Psoas muscle (tissue), 8 donors: ENCODE data around the gene RTRAF. TPM values are rescaled to one million over a fixed set of nuclear protein-coding genes. Genes with fewer than 3 reads are reported as not detected.

ENCODE experiments used
- ATAC-seq, 4 donors: fragments of 200-7000 bp; cut with Tn5 transposase; one replicate each; pipeline ENCODE4 v1.9.1; 2020; ENCODE audit warnings: moderate library complexity in 3 of 4, mild to moderate bottlenecking in 2 of 4
- DNase-seq, 2 donors: peaks; one replicate each; pipeline ENCODE4 v3.0.0-alpha.2; 2020
- H3K27ac ChIP-seq: fragments of 200-600 bp; one replicate; pipeline ENCODE4 v1.8.0; 2022
- H3K27me3 ChIP-seq, 3 donors: fragments of 200-600 bp in 1 of 3; one replicate each; pipeline versions ENCODE4 v1.6.1 to v1.8.0; 2013 to 2022; ENCODE audit warnings: low read length in 2 of 3, mild to moderate bottlenecking in 2 of 3, moderate library complexity in 1 of 3; ENCODE audit not compliant: insufficient read depth in 3 of 3
- H3K36me3 ChIP-seq, 2 donors: fragments of 200-600 bp in 1 of 2; one replicate each; pipeline versions ENCODE4 v1.6.1 to v1.8.0; 2013 to 2022; ENCODE audit warnings: low read depth in 1 of 2, mild to moderate bottlenecking in 1 of 2, moderate library complexity in 1 of 2; ENCODE audit not compliant: insufficient read depth in 1 of 2
- H3K4me1 ChIP-seq: fragments of 200-600 bp; one replicate; pipeline ENCODE4 v1.8.0; 2022
- H3K4me3 ChIP-seq: fragments of 200-600 bp; one replicate; pipeline ENCODE4 v1.8.0; 2022; ENCODE audit warnings: mild to moderate bottlenecking
- H3K9me3 ChIP-seq: fragments of 200-600 bp; one replicate; pipeline ENCODE4 v1.8.0; 2022
- CTCF ChIP-seq: fragments of 200-600 bp; IDR thresholded peaks from one replicate; pipeline ENCODE4 v1.8.0; 2022; ENCODE audit warnings: antibody characterized with exemption
- WGBS, 3 donors: extraction: QIAGEN DNeasy Blood & Tissue Kit; methylation state at CpG; one replicate each; pipeline versions ENCODE4 v1.1.6 to v1.1.7; 2013; 5-methylcytosine and 5-hydroxymethylcytosine counted together
- intact Hi-C, 2 donors: fragments of 100-400 bp; cut with DNase I; formaldehyde crosslinking; loops; one replicate each; pipeline versions ENCODE4 v1.11.0 to v1.14.2; 2022
- polyA plus RNA-seq, 3 donors: library from polyadenylated mRNA; stranded (reverse); fragments of 200-250 nt; gene quantifications; one replicate each; pipeline ENCODE4 v1.2.3, GENCODE V29; 2013
- total RNA-seq, 4 donors: library from RNA; stranded (reverse); fragmentation: NEBNext Ultra II Directional in 2 of 4; extraction: Animal tissue kit (Norgen Biotek cat#: 25700) in 2 of 4; gene quantifications; one replicate each; pipeline versions ENCODE4 v1.2.1 to v1.2.4, GENCODE V29; 2021 to 2023
- donor health status: healthy with polysubstance abuse.
- donor health status: DM: no; HTN: no; CAD: no; lungs with moderate emphysema.
- donor health status: Bipolar disorder and iron deficiency.
- donor health status: healthy.
- donor health status: DM: yes; HTN: yes; CAD: no.
- donor health status: DM: no; HTN: no; CAD: no.
- donor health status: DM: no; HTN: no; CAD: no.
- donor health status: DM: yes; HTN: yes; CAD: no.

The RTRAF gene
- total and polyA plus RNA-seq, 7 donors: 110 to 174 (median 153) TPM

GRCh38 chr14:52002542-52002941 is 13.2 kb downstream of the RTRAF start:
- H3K9me3 ChIP-seq: no peaks in the 10 kb centered on the region
- no peak overlapping the region for H3K27ac ChIP-seq
- no peak overlapping the region for H3K4me3 ChIP-seq
- TF ChIP-seq CTCF: no peak
- DNase-seq: no peak
- intact Hi-C loops: no loop called here
- 80 to 90% (median 89%) methylated on average over 4 of the region's 4 CpGs for WGBS, 3 donors
- H3K4me1 ChIP-seq: no peaks in the 10 kb centered on the region
- H3K36me3 ChIP-seq: peaks cover 6 to 97% of the 10 kb centered on the region in 2 donors
- ATAC-seq: no peak
- H3K27me3 ChIP-seq: no peaks in the 10 kb centered on the region

GRCh38 chr14:52003324-52003723 is 14.0 kb downstream of the RTRAF start:
- no peak for DNase-seq
- TF ChIP-seq CTCF: no peak

GRCh38 chr14:52005625-52006024 is 16.3 kb downstream of the RTRAF start:
- no peaks in the 10 kb centered on the region for H3K9me3 ChIP-seq
- no peak for TF ChIP-seq CTCF
- H3K4me3 ChIP-seq: no peak overlapping the region
- DNase-seq (no peak), ATAC-seq (no peak)
- H3K4me1 ChIP-seq: no peaks in the 10 kb centered on the region
- peaks cover 11 to 100% of the 10 kb centered on the region in 2 donors for H3K36me3 ChIP-seq
- WGBS, 3 donors: 83 to 90% (median 87%) methylated on average over 2 of the region's 2 CpGs
- no peak overlapping the region for H3K27ac ChIP-seq
- intact Hi-C loops: no loop called here
- no peaks in the 10 kb centered on the region for H3K27me3 ChIP-seq

More at GRCh38 chr14:52003324-52003723, 14.0 kb downstream of the RTRAF start:
- intact Hi-C loops: no loop called here
- H3K27ac ChIP-seq: no peak overlapping the region
- H3K36me3 ChIP-seq: peaks cover 11 to 100% of the 10 kb centered on the region in 2 donors
- H3K27me3 ChIP-seq: no peaks in the 10 kb centered on the region
- H3K4me1 ChIP-seq: no peaks in the 10 kb centered on the region
- H3K4me3 ChIP-seq: no peak overlapping the region
- WGBS, 3 donors: 63 to 80% (median 73%) methylated on average over 3 of the region's 3 CpGs
- ATAC-seq: no peak
- H3K9me3 ChIP-seq: no peaks in the 10 kb centered on the region

GRCh38 chr14:52006361-52006760 is 17.0 kb downstream of the RTRAF start:
- H3K27ac ChIP-seq: no peak overlapping the region
- TF ChIP-seq CTCF: no peak
- no peaks in the 10 kb centered on the region for H3K4me1 ChIP-seq
- ATAC-seq: no peak
- peaks cover 17 to 100% of the 10 kb centered on the region in 2 donors for H3K36me3 ChIP-seq
- no peaks in the 10 kb centered on the region for H3K27me3 ChIP-seq
- 91 to 97% (median 95%) methylated on average over 3 of the region's 3 CpGs for WGBS, 3 donors
- intact Hi-C loops: no loop called here
- no peak for DNase-seq
- no peak overlapping the region for H3K4me3 ChIP-seq
- no peaks in the 10 kb centered on the region for H3K9me3 ChIP-seq

GRCh38 chr14:52007211-52007610 is 17.9 kb downstream of the RTRAF start:
- Histone ChIP-seq H3K27me3 (no peaks in the 10 kb centered on the region), H3K36me3 (peaks cover 20 to 96% of the 10 kb centered on the region in 2 donors), H3K27ac (no peak overlapping the region), H3K4me3 (no peak overlapping the region), H3K9me3 (no peaks in the 10 kb centered on the region), H3K4me1 (no peaks in the 10 kb centered on the region)
- no peak for DNase-seq
- ATAC-seq: no peak
- no peak for TF ChIP-seq CTCF
- intact Hi-C loops: no loop called here
- 74 to 83% (median 77%) methylated on average over 1 of the region's 1 CpG for WGBS, 3 donors
